Measurements from ENCODE around the gene RABEPK.

GRCh38 chr9:125238915-125239446 is 38.6 kb downstream of the RABEPK start:
- TF ChIP-seq CTCF (conservative IDR thresholded peaks at IDR 0.05) (no peak), ZFX (IDR thresholded peaks at IDR 0.05) (no peak)
